IPS DF 4.7 (cell line): ENCODE measurements around the gene RSAD2.

Source experiments
- DNase-seq: peaks from one replicate; pipeline ENCODE4 v3.0.0-alpha.2; 2013; ENCODE audit warnings: low spot score; ENCODE audit errors: extremely low read depth

Gene RSAD2

DNA sequence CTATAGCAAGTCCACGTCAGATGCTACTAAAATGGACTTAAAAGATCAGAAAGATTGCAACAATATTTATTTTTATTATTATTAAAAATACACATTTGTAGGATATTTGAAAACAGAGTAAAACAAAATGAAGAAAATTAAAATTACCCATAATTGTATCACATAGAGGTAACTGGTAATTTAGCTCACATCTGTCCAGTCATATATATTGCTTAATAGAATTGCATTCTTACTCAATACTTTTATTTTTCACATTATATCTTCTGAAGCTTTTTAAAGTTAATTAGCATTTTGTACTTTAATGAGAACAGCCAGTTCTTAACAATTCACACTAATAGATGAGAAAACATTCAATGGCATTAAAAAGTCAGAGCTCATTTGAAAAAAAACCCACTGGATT lies 28.1 kb downstream of the RSAD2 start:
- no peak for DNase-seq

- DNase-seq: no peak
These were observed 28.7 kb downstream of the RSAD2 start for GRCh38 chr2:6906165-6906741.

GRCh38 chr2:6908291-6908690 lies 30.7 kb downstream of the RSAD2 start:
- no peak for DNase-seq

DNA sequence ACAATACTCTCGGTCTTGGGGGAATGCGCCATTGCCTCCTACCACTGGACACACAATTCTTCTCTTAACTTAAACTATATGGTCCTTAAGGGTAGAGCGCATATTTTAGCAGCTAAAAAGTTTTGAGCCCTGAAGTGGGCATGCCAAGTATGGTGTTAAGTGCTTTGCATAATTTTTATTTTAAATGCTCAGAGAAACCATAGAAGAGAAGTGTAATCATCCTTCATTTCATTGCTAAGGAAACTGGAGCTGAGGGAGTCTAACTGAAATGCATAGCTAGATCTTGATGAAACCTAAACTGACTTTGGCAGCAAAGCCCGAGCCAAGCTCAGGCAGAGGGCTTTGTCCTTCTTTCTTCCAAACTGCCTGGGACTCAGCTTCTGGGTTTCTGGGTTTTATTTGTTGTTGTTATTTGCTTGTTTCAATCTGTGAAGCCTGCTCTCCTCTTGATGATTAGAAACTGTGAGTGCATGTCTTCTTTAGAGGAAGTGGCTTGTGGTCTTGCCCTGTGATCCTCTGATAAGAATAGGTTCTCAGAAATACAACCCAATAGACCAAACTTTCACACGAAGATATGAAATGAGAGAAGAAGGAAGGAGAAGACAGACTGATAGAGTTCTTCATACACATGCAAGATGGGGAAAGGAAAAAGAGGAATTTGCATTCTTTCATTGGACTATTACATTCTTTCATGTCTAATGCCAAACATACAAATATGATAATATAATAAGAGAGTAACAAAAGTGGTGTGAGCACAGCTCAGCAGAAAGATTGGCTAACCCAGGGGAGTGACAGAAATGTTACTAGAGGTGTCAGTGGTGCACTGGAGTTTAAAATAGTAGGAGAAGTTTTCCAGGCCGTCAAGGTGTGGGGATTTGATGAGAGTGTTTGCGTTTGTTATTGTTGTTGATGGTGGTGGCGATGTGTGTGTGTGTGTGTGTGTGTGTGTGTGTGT lies 32.1 kb downstream of the RSAD2 start:
- no peak for DNase-seq

DNA sequence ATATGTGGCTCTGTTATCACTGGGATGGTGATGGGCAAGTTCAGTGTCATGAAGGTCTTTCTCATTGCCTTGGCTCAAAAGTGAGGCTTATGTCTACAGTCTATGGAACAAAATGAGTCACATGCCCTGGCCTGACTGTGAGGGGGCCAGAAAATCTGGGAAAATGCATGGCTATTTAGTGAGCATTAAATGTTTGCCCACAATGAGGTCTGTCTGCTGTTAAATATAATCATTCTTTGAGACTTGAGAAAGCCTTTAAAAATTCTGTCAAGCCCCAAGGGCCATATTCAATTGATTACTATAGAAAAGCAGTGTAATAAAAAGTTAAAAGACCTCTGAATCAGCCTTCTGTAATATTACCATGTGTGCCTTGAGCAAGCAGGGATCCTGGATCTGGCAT lies 34.1 kb downstream of the RSAD2 start:
- no peak for DNase-seq

DNA sequence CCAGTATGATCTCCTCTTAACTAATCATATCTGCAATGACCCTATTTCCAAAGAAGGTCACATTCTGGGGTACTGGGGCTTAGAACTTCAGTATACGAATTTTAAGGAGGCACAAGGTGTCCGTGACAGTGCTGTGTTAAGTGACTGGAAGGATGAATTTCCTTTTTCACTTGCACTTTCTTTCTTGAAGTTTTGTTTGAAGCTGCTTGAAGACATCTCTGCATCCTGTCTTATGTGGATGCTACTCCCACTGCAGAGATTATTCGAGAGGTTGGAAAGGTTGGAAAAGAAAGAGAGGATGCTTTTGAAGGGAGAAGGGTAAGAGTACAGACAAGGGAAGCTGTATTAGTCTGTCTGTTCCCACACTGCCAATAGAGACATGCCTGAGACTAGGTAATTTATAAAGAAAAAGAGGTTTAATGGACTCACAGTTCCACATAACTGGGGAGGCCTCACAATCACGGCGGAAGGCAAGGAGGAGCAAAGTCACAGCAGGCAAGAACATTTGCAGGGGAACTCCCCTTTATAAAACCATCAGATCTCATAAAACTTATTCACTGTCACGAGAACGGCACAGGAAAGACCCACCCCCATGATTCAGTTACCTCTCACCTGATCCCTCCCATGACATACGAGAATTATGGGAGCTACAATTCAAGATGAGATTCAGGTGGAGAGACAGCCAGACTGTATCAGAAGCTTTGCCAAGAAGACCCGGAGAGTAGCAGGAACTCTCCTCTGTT lies 36.0 kb downstream of the RSAD2 start:
- no peak for DNase-seq

GRCh38 chr2:6914828-6915227 lies 37.3 kb downstream of the RSAD2 start:
- DNase-seq: no peak

GRCh38 chr2:6915399-6915798 lies 37.8 kb downstream of the RSAD2 start:
- no peak for DNase-seq

DNA sequence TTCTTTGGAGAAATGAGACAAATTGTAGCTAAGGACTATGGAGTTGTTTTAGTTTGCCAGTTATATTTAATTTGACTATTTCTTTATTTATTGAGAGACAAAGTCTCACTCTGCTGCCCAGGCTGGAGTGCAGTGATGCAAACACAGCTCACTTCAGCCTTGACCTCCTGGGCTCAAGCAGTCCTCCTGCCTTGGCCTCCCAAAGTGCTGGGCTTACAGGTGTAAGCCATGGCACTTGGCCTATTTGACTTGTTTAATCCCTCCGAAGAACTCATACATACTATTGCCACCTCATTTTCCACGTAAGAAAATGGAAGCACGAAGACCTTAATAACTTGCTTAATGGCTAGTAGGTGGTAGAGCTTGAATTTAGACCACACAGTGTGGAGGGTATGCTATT lies 38.6 kb downstream of the RSAD2 start:
- no peak for DNase-seq

- no peak for DNase-seq
These were observed 39.1 kb downstream of the RSAD2 start for GRCh38 chr2:6916736-6917070.

- DNase-seq: no peak
These were observed 39.6 kb downstream of the RSAD2 start, which contains the start of gene RNF144A for GRCh38 chr2:6917071-6917760. TSS of gene RNF144A (plus strand) at chr2:6917412. CDS start at chr2:6996927, 79,515 bp downstream.

DNA sequence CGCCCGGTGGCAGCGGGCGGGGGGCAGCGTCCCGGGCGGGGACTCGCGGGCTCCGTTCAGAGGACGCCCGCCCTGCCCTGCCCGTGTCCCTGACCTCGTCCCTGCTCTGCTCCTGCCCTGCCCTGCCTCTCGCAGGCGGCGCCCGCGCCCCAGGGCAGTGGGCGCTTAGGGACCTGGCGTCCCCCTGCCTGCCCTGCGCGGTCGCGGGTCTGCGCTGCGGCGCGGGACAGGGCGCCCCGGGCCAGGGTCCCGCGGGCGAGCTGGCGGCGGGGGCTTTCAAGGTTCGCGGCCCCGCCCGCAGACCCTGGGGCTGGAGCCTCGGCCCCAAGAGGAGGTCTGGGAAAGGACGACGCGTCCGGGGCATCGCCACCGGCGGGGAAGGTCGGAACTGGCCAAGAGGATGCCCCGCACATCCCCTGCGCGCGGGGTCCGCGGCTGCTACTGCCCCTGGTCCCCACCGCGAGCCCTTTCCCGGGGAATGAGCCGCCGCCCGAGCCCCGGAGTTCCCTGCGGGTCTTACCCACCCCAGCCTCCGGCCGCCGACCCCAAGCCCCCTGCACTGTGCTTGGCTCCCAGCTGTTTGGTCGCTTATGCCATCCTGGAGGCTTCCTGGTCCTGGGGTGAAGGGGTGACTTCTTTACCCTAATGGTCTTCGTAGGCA lies 40.3 kb downstream of the RSAD2 start:
- DNase-seq: no peak

- DNase-seq: no peak
These were observed 42.5 kb downstream of the RSAD2 start for GRCh38 chr2:6919901-6920742.

DNA sequence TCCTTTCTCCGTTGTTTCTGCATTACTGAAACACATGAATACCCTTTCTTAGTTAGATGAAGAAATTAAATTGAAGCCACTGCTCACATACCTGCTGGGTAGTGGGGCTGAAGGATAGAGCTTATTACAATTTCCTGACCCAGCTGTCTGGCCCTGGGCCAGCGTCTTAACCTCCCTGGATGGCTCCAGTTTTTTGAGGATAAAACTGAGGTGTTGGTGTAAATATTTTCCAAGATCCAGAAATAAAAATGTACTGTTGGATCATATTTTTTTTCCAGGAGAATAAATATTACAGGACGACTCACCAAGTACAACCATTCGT lies 43.1 kb downstream of the RSAD2 start:
- DNase-seq: no peak

- no peak for DNase-seq
These were observed 43.8 kb downstream of the RSAD2 start for GRCh38 chr2:6921321-6921922.

DNA sequence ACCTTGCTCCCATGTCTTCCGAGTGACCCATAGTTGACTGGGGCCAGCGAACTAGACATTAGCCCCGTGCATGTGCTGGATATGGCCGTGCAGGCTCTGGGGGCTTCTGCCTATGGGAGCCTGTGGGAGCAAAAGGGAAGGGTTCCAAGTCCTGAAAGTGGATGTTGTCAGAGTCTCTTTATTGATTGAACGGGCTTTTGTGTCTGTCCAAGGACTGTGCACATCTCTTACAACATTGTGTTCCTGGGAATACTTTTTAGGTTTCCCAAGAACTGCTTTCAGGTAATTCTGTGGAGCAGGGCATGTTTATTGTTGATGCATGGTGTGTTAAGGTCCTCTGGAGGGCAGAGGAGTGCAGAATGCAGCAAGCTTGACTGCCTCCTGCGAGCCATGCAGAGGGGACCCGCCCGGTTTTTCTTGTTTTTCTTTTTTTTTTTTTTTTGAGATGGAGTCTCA lies 44.7 kb downstream of the RSAD2 start:
- DNase-seq: no peak

DNA sequence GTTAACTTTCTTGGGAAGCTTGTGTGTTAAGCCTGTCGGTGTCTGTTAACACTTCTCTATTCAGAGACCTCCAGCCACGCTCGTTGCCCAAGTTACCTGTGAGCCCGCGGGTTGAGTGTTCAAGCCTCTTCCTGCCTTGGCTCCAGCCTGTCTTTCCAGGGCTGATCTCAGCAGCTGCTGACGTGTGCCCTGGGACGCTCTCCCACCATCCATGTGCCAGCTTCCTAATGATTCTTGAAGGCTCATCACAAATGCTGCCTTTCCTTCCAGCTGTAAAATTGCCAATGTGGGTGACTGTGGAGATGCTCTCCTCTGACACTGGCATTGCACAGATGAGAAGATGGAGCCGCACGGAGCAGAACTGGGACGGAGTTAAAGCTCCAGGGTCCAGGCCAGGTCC lies 45.7 kb downstream of the RSAD2 start:
- DNase-seq: no peak

DNA sequence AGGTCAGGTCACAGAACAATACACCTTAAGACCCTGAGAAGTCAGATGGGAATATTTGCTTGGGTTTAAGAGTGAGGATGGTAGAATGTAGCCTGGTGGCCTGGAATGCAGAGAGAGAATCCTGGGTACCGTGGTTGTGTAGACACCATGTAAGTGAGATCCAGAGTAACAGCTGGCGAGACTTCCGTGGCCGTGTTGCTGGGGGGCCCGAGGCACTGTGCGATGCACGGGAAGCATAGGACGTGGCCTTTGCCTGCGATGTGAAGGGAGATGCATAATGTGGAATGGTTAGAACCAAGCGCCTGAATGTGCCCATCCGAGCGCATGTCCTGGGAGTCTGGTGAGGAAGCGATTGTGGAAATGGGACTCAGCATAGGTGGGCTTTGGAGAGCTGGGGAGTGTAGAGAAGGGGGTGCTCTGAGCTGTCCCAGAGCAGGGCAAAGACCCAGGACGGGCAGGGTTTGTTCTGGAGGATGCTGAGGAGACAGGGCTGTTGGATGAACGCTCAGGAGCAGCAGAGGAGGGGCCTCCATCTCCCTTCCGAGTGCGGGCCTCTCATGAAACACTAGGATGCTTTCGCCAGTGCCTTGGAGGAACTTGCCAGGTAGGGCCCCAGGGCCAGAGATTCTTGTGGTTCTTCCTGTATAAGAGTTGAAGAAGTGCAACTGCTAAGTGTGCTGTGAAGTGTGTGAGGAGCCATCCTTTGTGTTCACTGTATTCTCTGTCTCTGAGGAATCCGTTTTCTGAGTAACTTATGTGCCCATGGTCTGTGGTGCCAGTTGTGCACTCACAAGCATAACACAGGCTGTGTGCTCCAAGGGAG lies 46.7 kb downstream of the RSAD2 start:
- no peak for DNase-seq

DNA sequence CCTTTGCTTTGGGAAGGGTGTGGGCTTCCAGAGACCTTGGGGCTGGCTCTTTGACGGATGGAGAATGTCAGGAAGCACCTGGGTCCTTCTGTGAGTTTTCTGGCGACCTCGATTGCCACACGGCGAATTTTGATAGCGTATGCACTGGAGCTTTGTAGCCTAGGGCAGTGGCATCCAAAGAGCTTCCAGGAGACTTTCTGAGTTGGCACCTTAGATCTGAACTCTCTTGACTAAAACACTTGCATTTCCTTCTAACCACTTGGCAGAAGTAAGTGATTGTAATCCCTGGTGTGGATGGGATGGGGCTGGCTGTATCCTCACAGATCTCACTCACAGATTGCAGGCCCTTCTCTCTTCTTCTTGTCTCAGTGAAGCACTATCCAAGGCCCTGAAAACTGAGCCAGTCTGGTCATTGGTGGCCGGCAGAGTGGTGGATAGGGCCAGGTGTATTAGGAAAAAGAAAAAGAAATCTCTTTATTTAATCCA lies 47.4 kb downstream of the RSAD2 start:
- no peak for DNase-seq
